DOHH2 (cell line): ENCODE data around the gene SLC29A1.

Experiments used
- H3F3A ChIP-seq: fragments of 200-600 bp; sonication (generic), shearing (Covaris generic); 2 replicates; pipeline ENCODE4 v1.6.0; 2016; ENCODE audit warnings: antibody characterized with exemption, mild to moderate bottlenecking; ENCODE audit not compliant: control insufficient read depth, insufficient read depth
- H3K27ac ChIP-seq: fragments of 200-600 bp; sonication (generic); 2 replicates; pipeline ENCODE4 v1.5.1; 2014; ENCODE audit warnings: low read depth, mild to moderate bottlenecking, low read length, moderate library complexity
- H3K27me3 ChIP-seq: fragments of 200-600 bp; sonication (generic); 2 replicates; pipeline ENCODE4 v1.6.1; 2014; ENCODE audit warnings: mild to moderate bottlenecking, low read length, mixed read lengths; ENCODE audit not compliant: control insufficient read depth
- H3K36me3 ChIP-seq: fragments of 200-600 bp; sonication (generic); 2 replicates; pipeline ENCODE4 v1.6.1; 2014; ENCODE audit warnings: mild to moderate bottlenecking, low read length, moderate library complexity, mixed read lengths; ENCODE audit not compliant: control insufficient read depth
- H3K4me1 ChIP-seq: fragments of 200-600 bp; sonication (generic); 2 replicates; pipeline ENCODE4 v1.6.1; 2014; ENCODE audit warnings: mild to moderate bottlenecking, low read length, mixed read lengths; ENCODE audit not compliant: control insufficient read depth
- H3K4me2 ChIP-seq: fragments of 200-600 bp; sonication (generic); 2 replicates; pipeline ENCODE4 v1.6.0; 2014; ENCODE audit warnings: mild to moderate bottlenecking, low read length, moderate library complexity
- H3K4me3 ChIP-seq: fragments of 200-600 bp; sonication (generic); 2 replicates; pipeline ENCODE4 v1.5.1; 2014; ENCODE audit warnings: mild to moderate bottlenecking, low read length, mixed read lengths
- H3K79me2 ChIP-seq: fragments of 200-600 bp; sonication (generic); 2 replicates; pipeline ENCODE4 v1.6.1; 2014; ENCODE audit warnings: mild to moderate bottlenecking, low read length, mixed read lengths; ENCODE audit not compliant: control insufficient read depth
- H3K9me2 ChIP-seq: fragments of 200-600 bp; sonication (generic); replicated peaks from 2 replicates; pipeline ENCODE4 v1.6.1; 2014; ENCODE audit warnings: mild to moderate bottlenecking, low read length, mixed read lengths; ENCODE audit not compliant: control insufficient read depth
- H3K9me3 ChIP-seq: fragments of 200-600 bp; sonication (generic); 2 replicates; pipeline ENCODE4 v1.6.1; 2014; ENCODE audit warnings: antibody characterized with exemption, low read length, mixed read lengths; ENCODE audit not compliant: control insufficient read depth, insufficient read depth
- H4K20me1 ChIP-seq: fragments of 200-600 bp; sonication (generic); 2 replicates; pipeline ENCODE4 v1.6.0; 2014; ENCODE audit warnings: low read depth, mild to moderate bottlenecking, antibody characterized with exemption, low read length, moderate library complexity; ENCODE audit not compliant: control insufficient read depth, insufficient read depth
- EZH2phosphoT487 ChIP-seq: fragments of 200-600 bp; sonication (generic); IDR thresholded peaks from 2 replicates; pipeline ENCODE4 v1.6.1; 2017; ENCODE audit warnings: borderline replicate concordance, mild to moderate bottlenecking, antibody characterized with exemption, low read length, moderate library complexity, mixed read lengths
- TF ChIP-seq, protein P1 (sequence below): fragments of 200-600 bp; sonication (generic); IDR thresholded peaks from one replicate; pipeline ENCODE4 v1.5.1; 2014; ENCODE audit warnings: antibody characterized with exemption, mild to moderate bottlenecking, low read depth, low read length; ENCODE audit not compliant: poor library complexity, severe bottlenecking

SLC29A1 gene

DNA sequence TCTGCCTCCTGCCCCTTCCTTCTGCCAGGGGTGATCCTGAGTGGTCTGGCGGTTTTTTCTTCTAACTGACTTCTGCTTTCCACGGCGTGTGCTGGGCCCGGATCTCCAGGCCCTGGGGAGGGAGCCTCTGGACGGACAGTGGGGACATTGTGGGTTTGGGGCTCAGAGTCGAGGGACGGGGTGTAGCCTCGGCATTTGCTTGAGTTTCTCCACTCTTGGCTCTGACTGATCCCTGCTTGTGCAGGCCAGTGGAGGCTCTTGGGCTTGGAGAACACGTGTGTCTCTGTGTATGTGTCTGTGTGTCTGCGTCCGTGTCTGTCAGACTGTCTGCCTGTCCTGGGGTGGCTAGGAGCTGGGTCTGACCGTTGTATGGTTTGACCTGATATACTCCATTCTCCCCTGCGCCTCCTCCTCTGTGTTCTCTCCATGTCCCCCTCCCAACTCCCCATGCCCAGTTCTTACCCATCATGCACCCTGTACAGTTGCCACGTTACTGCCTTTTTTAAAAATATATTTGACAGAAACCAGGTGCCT, 10.2 kb downstream of the SLC29A1 start:
- no peaks in the 10 kb centered on the region for H3K9me3 ChIP-seq
- peaks cover 13% of the 10 kb centered on the region for H3K4me1 ChIP-seq
- no peak overlapping the region for H3K4me2 ChIP-seq
- H3K27ac ChIP-seq = no peak overlapping the region
- peaks cover 13% of the 10 kb centered on the region for H3F3A ChIP-seq
- H3K4me3 ChIP-seq = no peak overlapping the region
- H3K9me2 ChIP-seq = no peaks in the 10 kb centered on the region
- no peak for TF ChIP-seq EZH2phosphoT487
- TF ChIP-seq, protein P1, sequence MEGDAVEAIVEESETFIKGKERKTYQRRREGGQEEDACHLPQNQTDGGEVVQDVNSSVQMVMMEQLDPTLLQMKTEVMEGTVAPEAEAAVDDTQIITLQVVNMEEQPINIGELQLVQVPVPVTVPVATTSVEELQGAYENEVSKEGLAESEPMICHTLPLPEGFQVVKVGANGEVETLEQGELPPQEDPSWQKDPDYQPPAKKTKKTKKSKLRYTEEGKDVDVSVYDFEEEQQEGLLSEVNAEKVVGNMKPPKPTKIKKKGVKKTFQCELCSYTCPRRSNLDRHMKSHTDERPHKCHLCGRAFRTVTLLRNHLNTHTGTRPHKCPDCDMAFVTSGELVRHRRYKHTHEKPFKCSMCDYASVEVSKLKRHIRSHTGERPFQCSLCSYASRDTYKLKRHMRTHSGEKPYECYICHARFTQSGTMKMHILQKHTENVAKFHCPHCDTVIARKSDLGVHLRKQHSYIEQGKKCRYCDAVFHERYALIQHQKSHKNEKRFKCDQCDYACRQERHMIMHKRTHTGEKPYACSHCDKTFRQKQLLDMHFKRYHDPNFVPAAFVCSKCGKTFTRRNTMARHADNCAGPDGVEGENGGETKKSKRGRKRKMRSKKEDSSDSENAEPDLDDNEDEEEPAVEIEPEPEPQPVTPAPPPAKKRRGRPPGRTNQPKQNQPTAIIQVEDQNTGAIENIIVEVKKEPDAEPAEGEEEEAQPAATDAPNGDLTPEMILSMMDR = no peak
- H4K20me1 ChIP-seq = no peaks in the 10 kb centered on the region
- H3K36me3 ChIP-seq = peaks cover 73% of the 10 kb centered on the region
- H3K79me2 ChIP-seq = no peaks in the 10 kb centered on the region
- H3K27me3 ChIP-seq = no peaks in the 10 kb centered on the region

DNA sequence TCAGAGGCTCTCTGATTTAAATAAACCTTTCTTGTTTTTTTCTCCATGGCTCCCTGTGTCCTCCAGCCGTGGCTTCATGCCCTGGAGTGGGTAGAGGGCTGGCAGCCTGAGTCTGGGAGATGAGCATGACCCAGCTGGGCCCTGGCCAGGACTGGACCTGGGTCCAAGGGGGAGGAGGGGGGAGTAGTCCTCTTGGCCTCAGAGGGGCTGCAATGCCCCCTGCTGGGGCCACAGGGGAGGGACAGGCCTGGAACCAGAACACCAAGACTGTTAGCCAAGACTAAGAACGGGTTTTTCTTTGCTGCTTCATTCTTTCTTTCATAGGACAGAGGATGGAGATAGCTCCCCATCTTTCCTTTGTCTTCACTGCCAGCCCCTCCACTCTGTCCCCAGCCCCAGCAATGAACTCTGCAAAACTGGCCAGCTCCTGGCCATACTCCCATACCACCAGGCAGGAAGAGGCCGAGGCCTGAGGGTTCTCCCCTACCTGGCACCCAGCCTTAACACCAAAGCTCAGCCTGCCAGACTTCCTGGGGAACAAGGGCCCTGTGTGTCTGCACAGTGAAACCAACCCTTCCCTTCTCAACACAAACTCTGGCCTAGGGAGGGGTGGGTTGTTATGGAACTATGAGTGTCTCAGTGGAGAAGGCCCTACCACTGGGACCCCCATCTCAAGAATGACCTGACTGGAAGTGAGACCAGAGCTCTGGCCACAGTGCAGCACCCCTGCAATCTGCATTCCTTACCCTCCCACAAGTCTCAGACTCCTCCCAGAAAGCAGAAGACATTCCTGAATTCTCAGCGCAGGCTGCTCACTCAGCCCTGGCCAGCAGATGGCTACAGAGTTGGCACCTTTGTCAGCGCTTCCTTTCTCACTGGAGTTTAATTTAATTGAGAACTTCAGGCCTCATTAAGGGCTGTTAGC, 11.0 kb downstream of the SLC29A1 start:
- no peaks in the 10 kb centered on the region for H3K27me3 ChIP-seq
- peaks cover 66% of the 10 kb centered on the region for H3K36me3 ChIP-seq
- peaks cover 13% of the 10 kb centered on the region for H3K4me1 ChIP-seq
- H3K9me2 ChIP-seq = no peaks in the 10 kb centered on the region
- H3K27ac ChIP-seq = no peak overlapping the region
- no peaks in the 10 kb centered on the region for H3K9me3 ChIP-seq
- no peak overlapping the region for H3K4me3 ChIP-seq
- TF ChIP-seq, protein P1 = peak; percentile 89
- TF ChIP-seq EZH2phosphoT487 = no peak
- no peak overlapping the region for H3K4me2 ChIP-seq
- no peaks in the 10 kb centered on the region for H4K20me1 ChIP-seq
- H3F3A ChIP-seq = peaks cover 13% of the 10 kb centered on the region
- H3K79me2 ChIP-seq = no peaks in the 10 kb centered on the region

GRCh38 chr6:44235269-44235668, 11.9 kb downstream of the SLC29A1 start:
- no peaks in the 10 kb centered on the region for H4K20me1 ChIP-seq
- H3K79me2 ChIP-seq = no peaks in the 10 kb centered on the region
- peaks cover 13% of the 10 kb centered on the region for H3F3A ChIP-seq
- peaks cover 13% of the 10 kb centered on the region for H3K4me1 ChIP-seq
- H3K36me3 ChIP-seq = peaks cover 57% of the 10 kb centered on the region
- no peak overlapping the region for H3K4me2 ChIP-seq
- H3K4me3 ChIP-seq = no peak overlapping the region
- TF ChIP-seq EZH2phosphoT487 = no peak
- TF ChIP-seq, protein P1 = no peak
- H3K27me3 ChIP-seq = no peaks in the 10 kb centered on the region
- H3K9me3 ChIP-seq = no peaks in the 10 kb centered on the region
- no peaks in the 10 kb centered on the region for H3K9me2 ChIP-seq
- H3K27ac ChIP-seq = no peak overlapping the region
